SH-SY5Y (cell line): ENCODE data around the gene TPM2.

ENCODE experiments used
- GATA2 ChIP-seq: IDR thresholded peaks from 2 replicates; pipeline ENCODE4 v1.6.1; 2011; ENCODE audit warnings: mild to moderate bottlenecking, low read depth, low read length
- GATA3 ChIP-seq: IDR thresholded peaks from 2 replicates; pipeline ENCODE4 v1.6.1; 2011; ENCODE audit warnings: low read depth, mild to moderate bottlenecking, low read length, moderate library complexity

GRCh38 chr9:35712762-35713400 is 23.2 kb upstream of the TPM2 start:
- no peak for TF ChIP-seq GATA2
- no peak for TF ChIP-seq GATA3
